GM12892 (cell line): Measurements from ENCODE around the gene PHF1.

ENCODE experiments used
- POLR2A ChIP-seq: IDR thresholded peaks from 2 replicates; pipeline ENCODE4 v1.6.1; 2011; ENCODE audit warnings: low read depth, low read length, control low read depth
- POLR2AphosphoS5 ChIP-seq: IDR thresholded peaks from 2 replicates; pipeline ENCODE4 v1.6.1; 2011; ENCODE audit warnings: low read depth, low read length, control low read depth
- TAF1 ChIP-seq: IDR thresholded peaks from 2 replicates; pipeline ENCODE4 v1.6.1; 2011; ENCODE audit warnings: low read depth, mild to moderate bottlenecking, control low read depth, low read length, borderline replicate concordance

DNA sequence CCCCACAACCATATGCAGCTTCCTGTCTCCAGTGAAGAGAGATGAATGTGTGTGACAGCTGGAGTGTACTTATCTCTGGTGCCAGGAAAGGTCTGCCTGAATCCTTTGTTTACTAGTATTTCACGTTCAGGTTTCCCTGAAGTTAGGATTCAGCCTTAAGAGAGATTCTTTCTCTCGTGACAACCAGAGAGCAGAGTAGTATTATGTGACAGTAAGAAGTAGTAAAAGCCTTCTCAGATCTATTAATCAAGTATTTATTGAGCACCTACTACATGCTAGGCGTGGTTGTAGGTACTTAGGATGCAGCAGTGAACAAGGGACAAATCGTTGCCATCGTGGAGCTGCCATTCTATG is 18.2 kb upstream of the PHF1 start:
- TF ChIP-seq POLR2AphosphoS5: no peak
- TF ChIP-seq POLR2A: no peak
- TF ChIP-seq TAF1: no peak
